A673 (cell line): ENCODE data around the gene SAMD10. TPM values are rescaled to one million over a fixed set of nuclear protein-coding genes. Genes with fewer than 3 reads are reported as not detected.

ENCODE experiments used
- BruUV-seq: library from RNA; stranded (reverse); fragments of 400-500 nt; replicated peaks from 2 replicates; lab custom pipeline; 2021; lab: Mats Ljungman, UMichigan
- CTCF ChIA-PET: fragments of 300-600 bp; sonication (Branson Sonifier 250); formaldehyde crosslinking; loops from one replicate; lab custom pipeline; 2022; ENCODE audit warnings: antibody characterized with exemption; lab: Charles Lee
- POLR2A ChIA-PET: fragments of 300-600 bp; sonication (Branson Sonifier 250); formaldehyde crosslinking; loops from one replicate; lab custom pipeline; 2022; ENCODE audit warnings: antibody characterized with exemption; ENCODE audit not compliant: low non-redundant PET; lab: Charles Lee
- DNase-seq: peaks from one replicate; pipeline ENCODE4 v3.0.0-alpha.2; 2015; ENCODE audit warnings: low spot score
- H3K27ac ChIP-seq: fragments of 200-600 bp; sonication (generic); 2 replicates; pipeline ENCODE4 v1.5.1; 2016; ENCODE audit warnings: mixed run types, low read depth, mild to moderate bottlenecking, mixed read lengths, antibody characterized with exemption, low read length; ENCODE audit not compliant: poor library complexity, severe bottlenecking
- H3K27me3 ChIP-seq: fragments of 200-600 bp; sonication (generic); replicated peaks from 2 replicates; pipeline ENCODE4 v1.6.1; 2017; ENCODE audit warnings: mixed run types, low read depth, mild to moderate bottlenecking, mixed read lengths, antibody characterized with exemption, low read length; ENCODE audit not compliant: insufficient read depth, poor library complexity
- H3K36me3 ChIP-seq: fragments of 200-600 bp; sonication (generic); 2 replicates; pipeline ENCODE4 v1.6.1; 2016; ENCODE audit warnings: mixed run types, mild to moderate bottlenecking, mixed read lengths, antibody characterized with exemption, low read length; ENCODE audit not compliant: insufficient read depth, poor library complexity, severe bottlenecking
- H3K4me1 ChIP-seq: fragments of 200-600 bp; sonication (generic); 2 replicates; pipeline ENCODE4 v1.6.1; 2017; ENCODE audit warnings: mixed run types, mild to moderate bottlenecking, mixed read lengths, antibody characterized with exemption, low read length; ENCODE audit not compliant: insufficient read depth, poor library complexity, severe bottlenecking
- H3K4me3 ChIP-seq: fragments of 200-600 bp; sonication (generic); 2 replicates; pipeline ENCODE4 v1.5.1; 2016; ENCODE audit warnings: low read depth, mixed run types, mild to moderate bottlenecking, mixed read lengths, low read length; ENCODE audit not compliant: poor library complexity, severe bottlenecking
- H3K9me3 ChIP-seq: fragments of 200-600 bp; sonication (generic); 2 replicates; pipeline ENCODE4 v1.6.1; 2016; ENCODE audit warnings: mixed run types, low read depth, mild to moderate bottlenecking, mixed read lengths, antibody characterized with exemption, low read length; ENCODE audit not compliant: poor library complexity, severe bottlenecking
- EZH2 ChIP-seq: fragments of 200-600 bp; sonication (generic); IDR thresholded peaks from 2 replicates; pipeline ENCODE4 v1.6.1; 2017; ENCODE audit warnings: borderline replicate concordance, low read depth, mild to moderate bottlenecking, mixed read lengths, antibody characterized with exemption, low read length; ENCODE audit not compliant: poor library complexity, severe bottlenecking
- intact Hi-C: fragments of 100-400 bp; cut with micrococcal nuclease; formaldehyde crosslinking; loops from one replicate; pipeline ENCODE4 v1.10.0; 2022; ENCODE audit not compliant: unreplicated experiment
- total RNA-seq: library from RNA; stranded (reverse); gene quantifications from 2 replicates; pipeline ENCODE4 v1.2.3, GENCODE V29; 2021
- TF ChIP-seq, protein P1 (sequence below): fragments of 300-800, 200-600 bp; sonication (generic); conservative IDR thresholded peaks from 2 replicates; pipeline ENCODE4 v1.5.1; 2017; ENCODE audit warnings: low read depth, mild to moderate bottlenecking, antibody characterized with exemption, low read length, moderate library complexity, mixed read lengths

SAMD10 gene
- total RNA-seq, 1 experiment from 2014 or later = 6.3 TPM

DNA sequence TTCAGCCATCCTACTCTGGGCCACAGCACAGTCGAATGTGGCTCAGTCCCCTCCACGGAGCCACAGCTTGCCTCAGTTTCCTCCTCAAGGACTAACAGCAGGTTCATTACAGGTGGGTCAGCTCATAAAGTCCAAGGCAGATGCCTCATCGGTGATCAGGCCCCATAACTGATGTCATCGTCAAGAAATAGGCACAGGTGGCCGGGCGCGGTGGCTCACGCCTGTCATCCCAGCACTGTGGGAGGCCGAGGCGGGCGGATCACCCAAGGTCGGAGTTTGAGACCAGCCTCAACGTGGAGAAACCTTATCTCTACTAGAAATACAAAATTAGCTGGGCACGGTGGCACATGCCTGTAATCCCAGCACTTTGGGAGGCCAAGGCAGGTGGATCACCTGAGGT lies 26.7 kb downstream of the SAMD10 start:
- TF ChIP-seq, protein P1, sequence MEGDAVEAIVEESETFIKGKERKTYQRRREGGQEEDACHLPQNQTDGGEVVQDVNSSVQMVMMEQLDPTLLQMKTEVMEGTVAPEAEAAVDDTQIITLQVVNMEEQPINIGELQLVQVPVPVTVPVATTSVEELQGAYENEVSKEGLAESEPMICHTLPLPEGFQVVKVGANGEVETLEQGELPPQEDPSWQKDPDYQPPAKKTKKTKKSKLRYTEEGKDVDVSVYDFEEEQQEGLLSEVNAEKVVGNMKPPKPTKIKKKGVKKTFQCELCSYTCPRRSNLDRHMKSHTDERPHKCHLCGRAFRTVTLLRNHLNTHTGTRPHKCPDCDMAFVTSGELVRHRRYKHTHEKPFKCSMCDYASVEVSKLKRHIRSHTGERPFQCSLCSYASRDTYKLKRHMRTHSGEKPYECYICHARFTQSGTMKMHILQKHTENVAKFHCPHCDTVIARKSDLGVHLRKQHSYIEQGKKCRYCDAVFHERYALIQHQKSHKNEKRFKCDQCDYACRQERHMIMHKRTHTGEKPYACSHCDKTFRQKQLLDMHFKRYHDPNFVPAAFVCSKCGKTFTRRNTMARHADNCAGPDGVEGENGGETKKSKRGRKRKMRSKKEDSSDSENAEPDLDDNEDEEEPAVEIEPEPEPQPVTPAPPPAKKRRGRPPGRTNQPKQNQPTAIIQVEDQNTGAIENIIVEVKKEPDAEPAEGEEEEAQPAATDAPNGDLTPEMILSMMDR = no peak
- POLR2A ChIA-PET = no interaction called here
- Histone ChIP-seq H3K27me3 (no peaks in the 10 kb centered on the region), H3K4me3 (no peak overlapping the region), H3K27ac (no peak overlapping the region), H3K9me3 (no peaks in the 10 kb centered on the region), H3K4me1 (peaks cover 38% of the 10 kb centered on the region), H3K36me3 (no peaks in the 10 kb centered on the region)
- CTCF ChIA-PET = no interaction called here
- intact Hi-C loops = no loop called here
- DNase-seq = no peak
- BruUV-seq = no TSS peak

DNA sequence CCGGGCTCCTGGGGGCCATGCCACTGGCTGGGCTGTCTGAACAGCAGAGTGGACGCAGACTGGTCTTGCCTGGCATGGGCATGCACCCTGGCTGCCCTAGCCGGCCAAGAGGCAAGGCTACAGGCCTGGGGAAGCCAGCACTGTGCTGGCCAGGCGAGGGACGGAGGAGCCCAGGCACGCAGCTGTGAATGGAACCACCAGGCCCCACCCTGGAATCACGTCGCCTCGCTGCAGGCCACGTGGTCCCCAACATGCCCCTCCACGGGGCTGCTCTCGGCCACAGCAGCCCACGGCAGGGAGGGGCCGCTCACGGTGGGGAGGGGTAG lies 27.3 kb downstream of the SAMD10 start:
- H3K27ac ChIP-seq = no peak overlapping the region
- no TSS peak for BruUV-seq
- no peaks in the 10 kb centered on the region for H3K36me3 ChIP-seq
- intact Hi-C loops = no loop called here
- H3K4me3 ChIP-seq = no peak overlapping the region
- CTCF ChIA-PET = no interaction called here
- no peaks in the 10 kb centered on the region for H3K9me3 ChIP-seq
- no peak for TF ChIP-seq EZH2
- TF ChIP-seq, protein P1 = no peak
- POLR2A ChIA-PET = no interaction called here
- H3K4me1 ChIP-seq = peaks cover 32% of the 10 kb centered on the region
- no peak for DNase-seq
- H3K27me3 ChIP-seq = no peaks in the 10 kb centered on the region

DNA sequence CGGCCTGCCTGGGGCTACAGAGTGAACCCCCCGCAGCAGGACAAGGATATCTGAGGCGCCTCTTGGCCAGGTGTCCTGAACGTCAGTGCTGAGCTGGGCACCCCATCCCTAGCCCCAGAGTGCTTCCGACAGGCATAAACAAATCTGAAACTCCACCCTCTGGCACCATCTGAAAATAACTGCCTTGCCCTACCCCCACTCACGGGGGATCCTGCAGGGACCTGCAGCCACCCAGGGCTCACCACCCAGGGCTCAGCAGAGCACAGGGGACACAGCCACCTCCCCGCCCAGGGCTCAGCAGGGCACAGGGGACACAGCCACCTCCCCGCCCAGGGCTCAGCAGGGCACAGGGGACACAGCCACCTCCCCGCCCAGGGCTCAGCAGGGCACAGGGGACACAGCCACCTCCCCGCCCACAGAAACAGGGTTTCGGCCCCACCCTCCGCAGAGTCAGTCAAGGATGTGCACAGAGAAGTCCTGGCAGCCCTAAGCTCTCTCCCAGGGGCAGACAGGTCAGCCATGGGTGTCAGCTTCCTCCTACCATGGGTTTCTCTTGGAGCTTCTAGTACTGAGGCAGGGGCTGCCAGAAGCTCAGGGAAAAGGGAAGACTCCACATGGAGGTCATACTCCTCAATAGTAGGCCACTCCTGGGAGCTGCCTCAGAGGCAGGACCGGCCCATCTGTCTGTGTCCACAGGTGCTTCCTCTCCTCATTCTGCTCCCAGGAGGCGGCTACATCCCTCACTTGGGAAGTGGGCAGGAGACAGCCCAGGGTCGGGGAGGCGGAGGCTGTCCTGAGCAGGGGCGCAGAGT lies 27.8 kb downstream of the SAMD10 start:
- Histone ChIP-seq H3K27me3 (no peaks in the 10 kb centered on the region), H3K4me1 (peaks cover 30% of the 10 kb centered on the region), H3K4me3 (no peak overlapping the region), H3K27ac (no peak overlapping the region), H3K36me3 (no peaks in the 10 kb centered on the region), H3K9me3 (no peaks in the 10 kb centered on the region)
- no peak for DNase-seq
- intact Hi-C loops = no loop called here
- ChIA-PET POLR2A (no interaction called here), CTCF (no interaction called here)
- no TSS peak for BruUV-seq
- no peak for TF ChIP-seq EZH2
- TF ChIP-seq, protein P1 = no peak
